CD14-positive monocyte (primary cell): ENCODE results near the gene CYP2W1. TPM values are rescaled to one million over a fixed set of nuclear protein-coding genes. Genes with fewer than 3 reads are reported as not detected.

Source experiments
- DNase-seq, 3 donors: peaks; one replicate each; pipeline ENCODE4 v3.0.0-alpha.2; 2011 to 2022
- H2AFZ ChIP-seq: 2 replicates; pipeline ENCODE4 v1.6.0; 2012; ENCODE audit warnings: mild to moderate bottlenecking, low read depth, low read length, inconsistent platforms; ENCODE audit not compliant: insufficient read depth, poor library complexity, severe bottlenecking
- H3K27ac ChIP-seq, 2 donors: 1 replicate in 1 of 2; 2 replicates in 1 of 2; pipeline ENCODE4 v1.5.1; 2012 to 2013; ENCODE audit warnings: low read length in 2 of 2, control low read depth in 1 of 2, inconsistent platforms in 1 of 2, low read depth in 1 of 2, mild to moderate bottlenecking in 1 of 2
- H3K27me3 ChIP-seq, 2 donors: one replicate each; pipeline versions ENCODE4 v1.6.0 to v1.6.1; 2011 to 2013; ENCODE audit warnings: low read length in 2 of 2; ENCODE audit not compliant: control insufficient read depth in 2 of 2, insufficient read depth in 2 of 2
- H3K36me3 ChIP-seq, 2 donors: replicated peaks in 1 of 2; 1 replicate in 1 of 2; 2 replicates in 1 of 2; pipeline versions ENCODE4 v1.5.1 to v1.6.1; 2012 to 2013; ENCODE audit warnings: low read length in 2 of 2, control low read depth in 1 of 2, inconsistent platforms in 1 of 2, mild to moderate bottlenecking in 1 of 2; ENCODE audit not compliant: insufficient read depth in 2 of 2, control insufficient read depth in 1 of 2
- H3K4me1 ChIP-seq, 2 donors: 1 replicate in 1 of 2; 2 replicates in 1 of 2; pipeline versions ENCODE4 v1.5.1 to v1.6.1; 2012 to 2013; ENCODE audit warnings: low read length in 2 of 2, control low read depth in 1 of 2, inconsistent platforms in 1 of 2, mild to moderate bottlenecking in 1 of 2, moderate library complexity in 1 of 2; ENCODE audit not compliant: insufficient read depth in 2 of 2, control insufficient read depth in 1 of 2
- H3K4me2 ChIP-seq: replicated peaks from 2 replicates; pipeline ENCODE3; 2012; ENCODE audit warnings: low read length, moderate library complexity, mild to moderate bottlenecking; ENCODE audit not compliant: poor library complexity, severe bottlenecking; ENCODE audit errors: extremely low read depth
- H3K4me3 ChIP-seq, 3 experiments: fragments of 200-600 bp in 1 of 3; sonication (generic) in 1 of 3; replicated peaks in 1 of 3; 1 replicate in 2 of 3; 2 replicates in 1 of 3; pipeline ENCODE4 v1.5.1; 2011 to 2013; ENCODE audit warnings: low read length in 3 of 3, mild to moderate bottlenecking in 3 of 3, control low read depth in 2 of 3, low read depth in 2 of 3, inconsistent platforms in 1 of 3, moderate library complexity in 1 of 3
- H3K79me2 ChIP-seq: 2 replicates; pipeline ENCODE4 v1.6.0; 2012; ENCODE audit warnings: mild to moderate bottlenecking, control low read depth, inconsistent platforms, low read length, moderate library complexity; ENCODE audit not compliant: insufficient read depth
- H3K9ac ChIP-seq: 2 replicates; pipeline ENCODE4 v1.6.0; 2017; ENCODE audit warnings: low read length, mild to moderate bottlenecking; ENCODE audit not compliant: insufficient read depth, poor library complexity, severe bottlenecking
- H3K9me3 ChIP-seq, 2 donors: replicated peaks in 1 of 2; 1 replicate in 1 of 2; 2 replicates in 1 of 2; pipeline versions ENCODE4 v1.5.1 to v1.6.1; 2012 to 2013; ENCODE audit warnings: low read length in 2 of 2, control low read depth in 1 of 2; ENCODE audit not compliant: control insufficient read depth in 1 of 2, insufficient read depth in 1 of 2
- H4K20me1 ChIP-seq: 2 replicates; pipeline ENCODE4 v1.6.0; 2012; ENCODE audit warnings: mild to moderate bottlenecking, low read length, control low read depth, moderate library complexity; ENCODE audit not compliant: insufficient read depth
- H3K27ac Mint-ChIP-seq, 7 donors: one replicate each; pipeline ENCODE4 v1.8.0; 2020; ENCODE audit warnings: mild to moderate bottlenecking in 7 of 7, mixed read lengths in 7 of 7, moderate library complexity in 6 of 7, inconsistent platforms in 2 of 7
- H3K27me3 Mint-ChIP-seq, 3 donors: one replicate each; pipeline ENCODE4 v1.8.0; 2021 to 2022; ENCODE audit warnings: low read depth in 3 of 3, mild to moderate bottlenecking in 3 of 3, mixed read lengths in 3 of 3, moderate library complexity in 3 of 3, inconsistent platforms in 1 of 3
- H3K36me3 Mint-ChIP-seq, 2 donors: one replicate each; pipeline ENCODE4 v1.8.0; 2020; ENCODE audit warnings: mixed read lengths in 2 of 2, inconsistent platforms in 1 of 2, mild to moderate bottlenecking in 1 of 2
- H3K4me1 Mint-ChIP-seq: one replicate; pipeline ENCODE4 v1.8.0; 2020; ENCODE audit warnings: mild to moderate bottlenecking, mixed read lengths
- H3K4me3 Mint-ChIP-seq, 2 donors: one replicate each; pipeline ENCODE4 v1.8.0; 2020; ENCODE audit warnings: mild to moderate bottlenecking in 2 of 2, mixed read lengths in 2 of 2, moderate library complexity in 1 of 2
- H3K9me3 Mint-ChIP-seq, 7 donors: one replicate each; pipeline ENCODE4 v1.8.0; 2020 to 2022; ENCODE audit warnings: mixed read lengths in 7 of 7, mild to moderate bottlenecking in 6 of 7, moderate library complexity in 6 of 7, inconsistent platforms in 2 of 7
- CTCF ChIP-seq: fragments of 200-600 bp; IDR thresholded peaks from one replicate; pipeline ENCODE4 v1.8.0; 2022; ENCODE audit warnings: antibody characterized with exemption, mild to moderate bottlenecking
- WGBS: methylation state at CpG from one replicate; pipeline ENCODE4 v1.1.5; 2013; ENCODE audit warnings: missing lambda C conversion rate; ENCODE audit not compliant: insufficient coverage; 5-methylcytosine and 5-hydroxymethylcytosine counted together
- intact Hi-C, 2 donors: fragments of 100-400 bp; cut with micrococcal nuclease; formaldehyde crosslinking; loops; one replicate each; pipeline versions ENCODE4 v1.15.0 to v1.15.1; 2023
- polyA plus RNA-seq, 3 donors: library from polyadenylated mRNA; depleted of rRNA in 1 of 3; unstranded in 2 of 3; stranded (reverse) in 1 of 3; fragments of 300-500 nt in 2 of 3; fragments of >200 nt in 1 of 3; fragmentation: Illumina TruSeq in 2 of 3; gene quantifications; 1 replicate in 2 of 3; 2 replicates in 1 of 3; pipeline ENCODE4 v1.2.3, GENCODE V29; 2012 to 2021

The CYP2W1 gene
- polyA plus RNA-seq, 3 donors, result not detected

DNA sequence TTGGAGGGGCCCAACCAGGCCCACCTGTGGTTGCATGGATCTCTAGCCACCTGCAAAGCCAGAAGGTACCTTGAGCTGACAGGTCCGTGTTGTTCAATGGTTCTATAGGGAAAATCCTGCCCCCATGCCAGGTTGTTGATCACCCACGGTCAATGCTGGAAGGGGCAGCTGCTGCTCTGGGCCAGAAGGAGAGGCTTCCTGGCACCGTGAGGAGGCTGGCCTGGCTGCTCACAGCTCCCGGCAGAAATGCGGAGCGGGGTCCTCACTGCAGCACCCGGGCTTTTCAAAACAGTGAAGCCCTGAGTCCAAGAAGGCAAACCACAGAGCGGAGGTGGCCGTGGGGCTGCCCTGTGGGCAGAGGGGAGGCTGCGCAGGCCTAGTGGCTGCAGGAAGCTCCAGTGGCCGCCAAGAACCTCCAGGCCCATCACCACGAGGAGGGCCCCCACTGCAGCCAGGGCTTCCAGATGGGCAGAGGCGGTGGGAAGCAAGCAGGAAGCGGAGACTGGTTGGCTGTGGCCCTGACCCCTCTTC, 36.3 kb downstream of the CYP2W1 start:
- no peak for DNase-seq
- Histone ChIP-seq H3K36me3 (peaks cover 0 to 16% of the 10 kb centered on the region in 2 donors), H3K27me3 (no peaks in the 10 kb centered on the region), H3K4me2 (no peak overlapping the region), H3K4me1 (peaks cover 5 to 6% of the 10 kb centered on the region in 2 donors), H3K9me3 (peaks cover 20 to 36% of the 10 kb centered on the region in 2 donors), H3K79me2 (peaks cover 18% of the 10 kb centered on the region), H4K20me1 (peaks cover 66% of the 10 kb centered on the region), H3K27ac (no peak overlapping the region), H3K4me3 (no peak overlapping the region), H3K9ac (no peak overlapping the region), H2AFZ (no peak overlapping the region)
- Mint-ChIP-seq H3K9me3 (peaks cover 28 to 46% (median 36%) of the 10 kb centered on the region in 7 donors), H3K4me3 (no peak overlapping the region), H3K4me1 (peaks cover 4% of the 10 kb centered on the region), H3K27ac (peak overlapping the region in 1 of 7 donors; percentile 41), H3K27me3 (peaks cover 1 to 3% (median 2%) of the 10 kb centered on the region in 3 donors), H3K36me3 (peaks cover 17 to 40% of the 10 kb centered on the region in 2 donors)
- WGBS, result 98% methylated on average over 11 of the region's 14 CpGs
- intact Hi-C loops, result no loop called here
- no peak for TF ChIP-seq CTCF

GRCh38 chr7:1019789-1020610, 37.0 kb downstream of the CYP2W1 start:
- Mint-ChIP-seq H3K27ac (no peak overlapping the region), H3K4me1 (peaks cover 10% of the 10 kb centered on the region), H3K4me3 (no peak overlapping the region), H3K27me3 (peaks cover 1 to 3% (median 2%) of the 10 kb centered on the region in 3 donors), H3K9me3 (peaks cover 28 to 46% (median 36%) of the 10 kb centered on the region in 7 donors), H3K36me3 (peaks cover 17 to 46% of the 10 kb centered on the region in 2 donors)
- peaks cover 66% of the 10 kb centered on the region for H4K20me1 ChIP-seq
- no peak overlapping the region for H3K27ac ChIP-seq
- 97% methylated on average over 39 of the region's 42 CpGs for WGBS
- H3K36me3 ChIP-seq, result peaks cover 0 to 17% of the 10 kb centered on the region in 2 donors
- H3K4me1 ChIP-seq, result peaks cover 11 to 13% of the 10 kb centered on the region in 2 donors
- H2AFZ ChIP-seq, result no peak overlapping the region
- no peak for DNase-seq
- H3K79me2 ChIP-seq, result peaks cover 19% of the 10 kb centered on the region
- no peaks in the 10 kb centered on the region for H3K27me3 ChIP-seq
- peaks cover 20 to 36% of the 10 kb centered on the region in 2 donors for H3K9me3 ChIP-seq
- intact Hi-C loops, result no loop called here
- H3K4me2 ChIP-seq, result no peak overlapping the region
- TF ChIP-seq CTCF, result no peak
- no peak overlapping the region for H3K9ac ChIP-seq
- H3K4me3 ChIP-seq, result no peak overlapping the region
